ENCODE results near the gene KRTAP9-1. TPM values are rescaled to one million over a fixed set of nuclear protein-coding genes. Genes with fewer than 3 reads are reported as not detected.
"Not testable (repeated sequence)": the region's sequence is repeated elsewhere in the genome, so short reads cannot be mapped to it uniquely, and the experiment has no call there.

Gene KRTAP9-1, protein sequence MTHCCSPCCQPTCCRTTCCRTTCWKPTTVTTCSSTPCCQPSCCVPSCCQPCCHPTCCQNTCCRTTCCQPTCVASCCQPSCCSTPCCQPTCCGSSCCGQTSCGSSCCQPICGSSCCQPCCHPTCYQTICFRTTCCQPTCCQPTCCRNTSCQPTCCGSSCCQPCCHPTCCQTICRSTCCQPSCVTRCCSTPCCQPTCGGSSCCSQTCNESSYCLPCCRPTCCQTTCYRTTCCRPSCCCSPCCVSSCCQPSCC
- not detected for total RNA-seq (ENCODE audit: unreplicated experiment)
- long read RNA-seq = 0 reads

DNA sequence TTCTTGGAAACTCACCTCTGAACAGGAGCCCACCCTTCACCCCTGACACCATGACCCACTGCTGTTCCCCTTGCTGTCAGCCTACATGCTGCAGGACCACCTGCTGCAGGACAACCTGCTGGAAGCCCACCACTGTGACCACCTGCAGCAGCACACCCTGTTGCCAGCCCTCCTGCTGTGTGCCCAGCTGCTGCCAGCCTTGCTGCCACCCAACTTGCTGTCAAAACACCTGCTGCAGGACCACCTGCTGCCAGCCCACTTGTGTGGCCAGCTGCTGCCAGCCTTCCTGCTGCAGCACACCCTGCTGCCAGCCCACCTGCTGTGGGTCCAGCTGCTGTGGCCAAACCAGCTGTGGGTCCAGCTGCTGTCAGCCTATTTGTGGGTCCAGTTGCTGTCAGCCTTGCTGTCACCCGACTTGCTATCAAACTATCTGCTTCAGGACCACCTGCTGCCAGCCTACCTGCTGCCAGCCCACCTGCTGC lies at the start of gene KRTAP9-1:
TSS of gene KRTAP9-1 (plus strand) at position 51 of the 482 bp plus-strand sequence. CDS start at position 51, 0 bp downstream.
- DNase-seq; H3K27ac Mint-ChIP-seq (ENCODE audit: unreplicated experiment); H3K4me1 Mint-ChIP-seq (ENCODE audit: low read depth, unreplicated experiment); H3K27me3 Mint-ChIP-seq (ENCODE audit: unreplicated experiment); H3K4me3 Mint-ChIP-seq (ENCODE audit: unreplicated experiment); H3K36me3 Mint-ChIP-seq (ENCODE audit: unreplicated experiment); H3K9me3 Mint-ChIP-seq (ENCODE audit: unreplicated experiment): not testable (repeated sequence)

DNA sequence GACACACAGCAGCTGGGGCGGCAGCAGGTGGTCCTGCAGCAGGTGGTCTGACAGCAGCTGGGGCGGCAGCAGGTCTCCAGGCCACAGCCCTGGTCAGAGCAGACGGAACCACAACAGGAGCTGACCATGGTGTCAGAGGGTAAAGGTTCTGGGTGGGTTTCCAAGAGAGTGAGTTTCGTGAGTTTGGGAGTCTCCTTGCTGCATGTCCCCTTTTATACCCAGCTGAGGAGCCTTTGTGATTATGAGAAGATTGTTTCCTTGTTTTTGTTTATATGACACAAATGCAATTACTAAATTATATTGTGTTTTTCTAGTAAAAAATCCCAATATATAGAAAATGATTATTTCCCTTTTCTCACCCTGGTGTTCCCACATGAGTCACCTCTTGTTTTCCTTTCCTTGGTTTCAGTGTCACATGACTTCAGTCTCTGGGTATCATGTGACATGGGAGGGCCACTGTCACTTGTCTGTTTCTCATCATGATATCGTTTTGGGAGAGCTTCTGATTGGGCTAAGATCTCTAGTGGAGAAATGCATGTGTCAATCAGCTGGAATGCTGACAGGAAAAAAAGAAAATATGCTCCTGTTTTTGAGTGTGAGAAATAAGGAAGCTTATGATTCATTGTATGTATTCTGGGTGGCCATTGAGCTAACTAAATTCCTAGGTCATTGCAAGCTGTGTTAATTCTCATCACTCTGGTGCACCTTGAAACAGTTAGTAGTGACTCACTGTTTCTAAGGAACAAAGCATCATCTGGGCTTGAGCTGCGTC lies 49.1 kb upstream of the KRTAP9-1 start, which contains the start of gene KRTAP4-6:
TSS of gene KRTAP4-6 (minus strand) at position 185 of the 772 bp plus-strand sequence. CDS start at position 128, 57 bp downstream.
- H3K27me3 Mint-ChIP-seq (ENCODE audit: unreplicated experiment) = peaks cover 3% of the 10 kb centered on the region
- peaks cover 6% of the 10 kb centered on the region for H3K9me3 Mint-ChIP-seq (ENCODE audit: unreplicated experiment)
- TF ChIP-seq, protein P1, sequence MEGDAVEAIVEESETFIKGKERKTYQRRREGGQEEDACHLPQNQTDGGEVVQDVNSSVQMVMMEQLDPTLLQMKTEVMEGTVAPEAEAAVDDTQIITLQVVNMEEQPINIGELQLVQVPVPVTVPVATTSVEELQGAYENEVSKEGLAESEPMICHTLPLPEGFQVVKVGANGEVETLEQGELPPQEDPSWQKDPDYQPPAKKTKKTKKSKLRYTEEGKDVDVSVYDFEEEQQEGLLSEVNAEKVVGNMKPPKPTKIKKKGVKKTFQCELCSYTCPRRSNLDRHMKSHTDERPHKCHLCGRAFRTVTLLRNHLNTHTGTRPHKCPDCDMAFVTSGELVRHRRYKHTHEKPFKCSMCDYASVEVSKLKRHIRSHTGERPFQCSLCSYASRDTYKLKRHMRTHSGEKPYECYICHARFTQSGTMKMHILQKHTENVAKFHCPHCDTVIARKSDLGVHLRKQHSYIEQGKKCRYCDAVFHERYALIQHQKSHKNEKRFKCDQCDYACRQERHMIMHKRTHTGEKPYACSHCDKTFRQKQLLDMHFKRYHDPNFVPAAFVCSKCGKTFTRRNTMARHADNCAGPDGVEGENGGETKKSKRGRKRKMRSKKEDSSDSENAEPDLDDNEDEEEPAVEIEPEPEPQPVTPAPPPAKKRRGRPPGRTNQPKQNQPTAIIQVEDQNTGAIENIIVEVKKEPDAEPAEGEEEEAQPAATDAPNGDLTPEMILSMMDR (IDR thresholded peaks at IDR 0.05; ENCODE audit: partially characterized antibody, unreplicated experiment) = no peak
- H3K27ac Mint-ChIP-seq (ENCODE audit: unreplicated experiment) = peak within 1 kb of the TSS; percentile 62
- no peak within 1 kb of the TSS for H3K4me3 Mint-ChIP-seq (ENCODE audit: unreplicated experiment)
- no peaks in the 10 kb centered on the region for H3K4me1 Mint-ChIP-seq (ENCODE audit: low read depth, unreplicated experiment)
- no peak for DNase-seq
- peaks cover 22% of the 10 kb centered on the region for H3K36me3 Mint-ChIP-seq (ENCODE audit: unreplicated experiment)

DNA sequence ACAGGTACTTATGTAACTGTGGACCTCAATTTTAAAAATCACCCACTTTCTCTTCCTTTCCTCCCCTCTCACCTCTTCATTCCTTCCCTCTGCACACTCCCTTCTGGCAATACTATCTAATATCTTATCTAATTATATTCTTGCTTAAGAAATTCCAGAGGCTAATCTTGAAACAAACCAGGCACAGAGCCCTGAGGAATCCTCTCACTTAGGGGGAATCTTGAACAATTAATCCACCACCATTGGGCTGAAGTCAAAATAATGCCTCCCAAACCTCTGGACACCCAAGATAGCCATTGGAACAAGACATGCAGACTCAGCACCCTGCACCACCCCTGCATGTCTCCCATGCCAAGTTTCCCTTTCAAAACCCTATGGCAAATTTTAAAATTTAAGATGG lies 48.3 kb upstream of the KRTAP9-1 start:
- Mint-ChIP-seq H3K4me3 (ENCODE audit: unreplicated experiment) (no peak overlapping the region), H3K36me3 (ENCODE audit: unreplicated experiment) (peaks cover 22% of the 10 kb centered on the region), H3K27me3 (ENCODE audit: unreplicated experiment) (peaks cover 3% of the 10 kb centered on the region), H3K9me3 (ENCODE audit: unreplicated experiment) (peaks cover 6% of the 10 kb centered on the region), H3K4me1 (ENCODE audit: low read depth, unreplicated experiment) (no peaks in the 10 kb centered on the region), H3K27ac (ENCODE audit: unreplicated experiment) (no peak overlapping the region)
- TF ChIP-seq, protein P1 (IDR thresholded peaks at IDR 0.05; ENCODE audit: partially characterized antibody, unreplicated experiment) = no peak
- no peak for DNase-seq

DNA sequence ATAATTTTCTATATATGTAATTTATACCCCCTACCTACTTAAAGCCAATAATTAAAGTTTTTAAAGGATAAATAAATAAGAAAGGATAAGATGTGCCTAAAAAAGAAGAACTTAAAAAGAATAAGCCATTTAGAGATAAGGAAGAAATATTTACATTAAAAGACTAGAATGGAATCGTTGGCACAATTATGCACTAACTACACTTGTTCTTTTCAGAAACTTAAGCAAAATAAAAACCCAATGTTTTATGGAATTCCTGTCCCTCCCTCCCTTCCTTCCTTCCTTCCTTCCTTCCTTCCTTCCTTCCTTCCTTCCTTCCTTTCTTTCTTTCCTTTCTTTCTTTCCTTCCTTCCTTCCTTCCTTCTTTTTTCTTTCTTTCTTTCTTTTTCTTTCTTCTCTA lies 44.8 kb upstream of the KRTAP9-1 start:
- Mint-ChIP-seq H3K9me3 (ENCODE audit: unreplicated experiment) (peaks cover 12% of the 10 kb centered on the region), H3K4me3 (ENCODE audit: unreplicated experiment) (no peak overlapping the region), H3K4me1 (ENCODE audit: low read depth, unreplicated experiment) (no peaks in the 10 kb centered on the region), H3K27ac (ENCODE audit: unreplicated experiment) (no peak overlapping the region), H3K36me3 (ENCODE audit: unreplicated experiment) (peaks cover 21% of the 10 kb centered on the region), H3K27me3 (ENCODE audit: unreplicated experiment) (peaks cover 8% of the 10 kb centered on the region)
- TF ChIP-seq, protein P1 (IDR thresholded peaks at IDR 0.05; ENCODE audit: partially characterized antibody, unreplicated experiment) = no peak
- DNase-seq = no peak

DNA sequence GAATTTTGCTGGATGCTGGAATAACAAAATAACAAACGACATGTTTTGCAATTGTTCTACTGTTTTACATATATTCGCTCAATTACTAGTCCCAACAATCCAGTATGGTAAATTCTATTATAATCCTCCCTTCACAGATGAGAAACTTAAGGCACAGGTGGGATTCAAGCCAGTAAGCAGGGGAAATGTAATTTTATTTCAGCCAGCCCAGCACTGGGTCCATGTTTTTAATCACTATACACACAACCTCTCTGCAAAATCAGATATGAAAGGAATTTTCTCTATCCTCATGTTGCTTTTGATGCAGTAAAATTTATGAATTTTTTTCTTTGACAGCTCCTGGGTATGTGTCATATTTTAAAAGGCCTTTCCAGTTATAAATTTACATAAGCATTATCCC lies 44.4 kb upstream of the KRTAP9-1 start:
- H3K27ac Mint-ChIP-seq (ENCODE audit: unreplicated experiment) = no peak overlapping the region
- TF ChIP-seq, protein P1 (IDR thresholded peaks at IDR 0.05; ENCODE audit: partially characterized antibody, unreplicated experiment) = no peak
- no peaks in the 10 kb centered on the region for H3K4me1 Mint-ChIP-seq (ENCODE audit: low read depth, unreplicated experiment)
- H3K9me3 Mint-ChIP-seq (ENCODE audit: unreplicated experiment) = peaks cover 12% of the 10 kb centered on the region
- H3K4me3 Mint-ChIP-seq (ENCODE audit: unreplicated experiment) = no peak overlapping the region
- peaks cover 8% of the 10 kb centered on the region for H3K27me3 Mint-ChIP-seq (ENCODE audit: unreplicated experiment)
- H3K36me3 Mint-ChIP-seq (ENCODE audit: unreplicated experiment) = peaks cover 21% of the 10 kb centered on the region
- no peak for DNase-seq
